Neural progenitor cell (in vitro differentiated cells): ENCODE measurements around the gene FSTL4. TPM values are rescaled to one million over a fixed set of nuclear protein-coding genes. Genes with fewer than 3 reads are reported as not detected.

Experiments
- DNase-seq: peaks from one replicate; pipeline ENCODE4 v3.0.0-alpha.2; 2016; ENCODE audit warnings: low spot score
- H2AFZ ChIP-seq: fragments of 200-600 bp; sonication (generic); replicated peaks from 2 replicates; pipeline ENCODE4 v1.6.1; 2016; ENCODE audit warnings: antibody characterized with exemption
- H3F3A ChIP-seq: fragments of 200-600 bp; sonication (generic); 2 replicates; pipeline ENCODE4 v1.6.1; 2016; ENCODE audit warnings: antibody characterized with exemption, low read depth
- H3K27ac ChIP-seq: fragments of 200-600 bp; sonication (generic); 2 replicates; pipeline ENCODE4 v1.5.1; 2016; ENCODE audit warnings: mild to moderate bottlenecking
- H3K27me3 ChIP-seq: fragments of 200-600 bp; sonication (generic); 2 replicates; pipeline ENCODE4 v1.6.1; 2016; ENCODE audit warnings: mild to moderate bottlenecking, moderate library complexity
- H3K36me3 ChIP-seq: fragments of 200-600 bp; sonication (generic); 2 replicates; pipeline ENCODE4 v1.5.1; 2016
- H3K4me1 ChIP-seq: fragments of 200-600 bp; sonication (generic); 2 replicates; pipeline ENCODE4 v1.6.1; 2016; ENCODE audit warnings: mixed run types
- H3K4me2 ChIP-seq: fragments of 200-600 bp; sonication (generic); 2 replicates; pipeline ENCODE4 v1.6.1; 2016
- H3K4me3 ChIP-seq: fragments of 200-600 bp; sonication (generic); 2 replicates; pipeline ENCODE4 v1.5.1; 2016
- H3K79me2 ChIP-seq: fragments of 200-600 bp; sonication (generic); 2 replicates; pipeline ENCODE4 v1.6.1; 2016; ENCODE audit warnings: low read depth
- H3K9ac ChIP-seq: fragments of 200-600 bp; sonication (generic); 2 replicates; pipeline ENCODE4 v1.6.1; 2016
- H3K9me3 ChIP-seq: fragments of 200-600 bp; sonication (generic); 2 replicates; pipeline ENCODE4 v1.5.1; 2016; ENCODE audit warnings: low read depth
- H4K20me1 ChIP-seq: fragments of 200-600 bp; sonication (generic); 2 replicates; pipeline ENCODE4 v1.6.1; 2016; ENCODE audit warnings: low read depth
- H3K27ac Mint-ChIP-seq: 3 replicates; pipeline ENCODE4 v1.8.0; 2021; ENCODE audit warnings: mixed read lengths
- H3K27me3 Mint-ChIP-seq: 2 replicates; pipeline ENCODE4 v1.8.0; 2022; ENCODE audit warnings: low read depth, mild to moderate bottlenecking, inconsistent platforms, moderate library complexity, mixed read lengths; ENCODE audit not compliant: insufficient read depth
- H3K36me3 Mint-ChIP-seq: 3 replicates; pipeline ENCODE4 v1.8.0; 2021; ENCODE audit warnings: mixed read lengths
- H3K4me1 Mint-ChIP-seq: 3 replicates; pipeline ENCODE4 v1.8.0; 2021; ENCODE audit warnings: mixed read lengths
- H3K4me3 Mint-ChIP-seq: 3 replicates; pipeline ENCODE4 v1.8.0; 2021; ENCODE audit warnings: mild to moderate bottlenecking, moderate library complexity, mixed read lengths
- H3K9me3 Mint-ChIP-seq: 3 replicates; pipeline ENCODE4 v1.8.0; 2020; ENCODE audit warnings: mixed read lengths
- EZH2 ChIP-seq: fragments of 200-600 bp; sonication (generic); IDR thresholded peaks from 2 replicates; pipeline ENCODE4 v1.6.1; 2017; ENCODE audit warnings: antibody characterized with exemption, mild to moderate bottlenecking, moderate library complexity
- EZH2phosphoT487 ChIP-seq: fragments of 200-600 bp; sonication (generic); IDR thresholded peaks from 2 replicates; pipeline ENCODE4 v1.6.1; 2017; ENCODE audit warnings: antibody characterized with exemption
- total RNA-seq: library from RNA; depleted of rRNA; stranded (reverse); fragments of >200 nt; gene quantifications from 2 replicates; pipeline ENCODE4 v1.2.3, GENCODE V29; 2015; ENCODE audit warnings: low replicate concordance
- TF ChIP-seq, protein P1 (sequence below): fragments of 200-600 bp; sonication (generic); IDR thresholded peaks from 2 replicates; pipeline ENCODE4 v1.5.1; 2017; ENCODE audit warnings: antibody characterized with exemption, mild to moderate bottlenecking

FSTL4 gene
- total RNA-seq, 1 donor from 2014 or later, result 0.95 TPM

GRCh38 chr5:133509742-133510079 lies 102.6 kb downstream of the FSTL4 start:
- Histone ChIP-seq H3K9ac (no peak overlapping the region), H3K27ac (no peak overlapping the region), H3K4me1 (peaks cover 8% of the 10 kb centered on the region), H3K79me2 (no peaks in the 10 kb centered on the region), H4K20me1 (no peaks in the 10 kb centered on the region), H3K27me3 (no peaks in the 10 kb centered on the region), H3F3A (no peaks in the 10 kb centered on the region), H3K36me3 (no peaks in the 10 kb centered on the region), H3K4me3 (no peak overlapping the region), H2AFZ (no peak overlapping the region), H3K4me2 (no peak overlapping the region), H3K9me3 (no peaks in the 10 kb centered on the region)
- H3K4me1 Mint-ChIP-seq, result peaks cover 18% of the 10 kb centered on the region
- H3K4me3 Mint-ChIP-seq, result no peak overlapping the region
- TF ChIP-seq, protein P1, sequence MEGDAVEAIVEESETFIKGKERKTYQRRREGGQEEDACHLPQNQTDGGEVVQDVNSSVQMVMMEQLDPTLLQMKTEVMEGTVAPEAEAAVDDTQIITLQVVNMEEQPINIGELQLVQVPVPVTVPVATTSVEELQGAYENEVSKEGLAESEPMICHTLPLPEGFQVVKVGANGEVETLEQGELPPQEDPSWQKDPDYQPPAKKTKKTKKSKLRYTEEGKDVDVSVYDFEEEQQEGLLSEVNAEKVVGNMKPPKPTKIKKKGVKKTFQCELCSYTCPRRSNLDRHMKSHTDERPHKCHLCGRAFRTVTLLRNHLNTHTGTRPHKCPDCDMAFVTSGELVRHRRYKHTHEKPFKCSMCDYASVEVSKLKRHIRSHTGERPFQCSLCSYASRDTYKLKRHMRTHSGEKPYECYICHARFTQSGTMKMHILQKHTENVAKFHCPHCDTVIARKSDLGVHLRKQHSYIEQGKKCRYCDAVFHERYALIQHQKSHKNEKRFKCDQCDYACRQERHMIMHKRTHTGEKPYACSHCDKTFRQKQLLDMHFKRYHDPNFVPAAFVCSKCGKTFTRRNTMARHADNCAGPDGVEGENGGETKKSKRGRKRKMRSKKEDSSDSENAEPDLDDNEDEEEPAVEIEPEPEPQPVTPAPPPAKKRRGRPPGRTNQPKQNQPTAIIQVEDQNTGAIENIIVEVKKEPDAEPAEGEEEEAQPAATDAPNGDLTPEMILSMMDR, result no peak
- TF ChIP-seq EZH2phosphoT487 (no peak), EZH2 (no peak)
- no peaks in the 10 kb centered on the region for H3K9me3 Mint-ChIP-seq
- no peaks in the 10 kb centered on the region for H3K36me3 Mint-ChIP-seq
- H3K27ac Mint-ChIP-seq, result no peak overlapping the region
- H3K27me3 Mint-ChIP-seq, result peaks cover 6% of the 10 kb centered on the region
- no peak for DNase-seq

DNA sequence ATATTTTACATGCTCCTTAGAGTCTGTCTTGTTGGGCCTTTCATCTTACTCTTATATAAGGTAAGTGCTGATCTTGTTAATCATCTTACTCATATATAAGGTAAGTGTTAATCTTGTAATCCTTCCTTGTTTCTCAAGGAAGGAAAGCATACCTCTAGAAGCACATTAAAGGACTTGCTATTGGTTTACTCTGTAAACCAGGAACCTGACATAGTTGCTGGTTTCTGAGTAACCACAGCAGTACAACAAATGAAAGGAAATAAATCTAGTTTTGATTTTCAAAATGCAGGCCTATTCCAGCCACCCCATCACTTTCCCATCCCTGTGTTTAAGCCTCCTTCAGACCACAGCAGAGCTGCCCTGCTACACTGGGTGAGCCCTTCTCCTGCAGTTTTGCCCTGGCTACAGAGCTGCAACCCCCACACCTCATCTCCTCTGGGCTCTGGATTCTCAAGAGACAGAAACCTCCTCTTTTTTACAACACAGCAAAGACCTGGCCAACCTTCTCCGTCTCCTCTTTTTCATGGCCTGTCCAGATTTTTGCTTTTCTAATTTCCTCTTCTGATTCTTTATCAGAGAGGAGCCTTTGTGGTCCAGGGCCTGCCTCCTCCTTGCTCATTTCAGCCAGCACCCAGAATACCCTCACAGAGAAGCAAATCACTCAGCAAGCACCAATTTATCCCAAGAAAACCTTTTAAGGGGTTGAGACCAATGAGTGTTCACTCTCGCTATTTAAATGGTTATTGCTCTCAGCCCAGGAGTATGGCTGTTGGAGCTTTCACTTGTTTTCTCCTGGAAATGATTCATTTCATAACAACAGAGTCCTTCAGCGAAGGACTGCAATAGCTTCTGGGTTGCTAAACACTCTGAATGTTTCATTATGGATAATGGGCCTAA lies 103.2 kb downstream of the FSTL4 start:
- H3K4me3 Mint-ChIP-seq, result no peak overlapping the region
- no peak overlapping the region for H3K9ac ChIP-seq
- no peak overlapping the region for H3K27ac Mint-ChIP-seq

DNA sequence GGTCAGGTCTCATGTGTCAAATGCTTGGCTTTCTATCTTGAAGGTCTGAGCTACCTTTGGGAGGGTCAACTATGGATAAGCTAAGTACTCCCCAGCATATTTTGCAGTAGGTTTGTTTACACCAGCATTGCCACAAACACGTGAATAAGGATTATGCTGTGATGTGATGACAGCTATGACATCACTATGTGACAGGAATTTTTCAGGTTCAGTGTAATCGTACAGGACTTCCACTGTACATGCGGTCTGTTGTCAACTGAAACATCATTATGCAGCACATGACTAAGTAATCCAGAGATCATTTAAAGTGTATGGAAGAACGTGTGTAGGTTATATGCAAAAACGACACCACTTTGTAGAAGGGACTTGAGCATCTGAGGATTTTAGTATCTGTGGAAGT lies 104.0 kb downstream of the FSTL4 start:
- no peaks in the 10 kb centered on the region for H3F3A ChIP-seq
- TF ChIP-seq EZH2 (no peak), EZH2phosphoT487 (no peak)
- TF ChIP-seq, protein P1, result no peak
- H3K4me3 ChIP-seq, result no peak overlapping the region
- peaks cover 6% of the 10 kb centered on the region for H3K27me3 Mint-ChIP-seq
- H3K79me2 ChIP-seq, result no peaks in the 10 kb centered on the region
- H3K9ac ChIP-seq, result no peak overlapping the region
- peaks cover 8% of the 10 kb centered on the region for H3K4me1 ChIP-seq
- H3K9me3 Mint-ChIP-seq, result no peaks in the 10 kb centered on the region
- no peaks in the 10 kb centered on the region for H3K36me3 ChIP-seq
- no peaks in the 10 kb centered on the region for H4K20me1 ChIP-seq
- H3K36me3 Mint-ChIP-seq, result no peaks in the 10 kb centered on the region
- H3K4me1 Mint-ChIP-seq, result peaks cover 18% of the 10 kb centered on the region
- no peaks in the 10 kb centered on the region for H3K9me3 ChIP-seq
- H3K4me3 Mint-ChIP-seq, result no peak overlapping the region
- no peak overlapping the region for H3K27ac Mint-ChIP-seq
- H3K4me2 ChIP-seq, result no peak overlapping the region
- no peak overlapping the region for H3K27ac ChIP-seq
- no peaks in the 10 kb centered on the region for H3K27me3 ChIP-seq
- DNase-seq, result no peak
- no peak overlapping the region for H2AFZ ChIP-seq

More for the DNA sequence above, 103.2 kb downstream of the FSTL4 start:
- H3K4me1 Mint-ChIP-seq, result peaks cover 18% of the 10 kb centered on the region
- Histone ChIP-seq H4K20me1 (no peaks in the 10 kb centered on the region), H3K4me1 (peaks cover 8% of the 10 kb centered on the region), H3K4me2 (no peak overlapping the region), H3K9me3 (no peaks in the 10 kb centered on the region), H3F3A (no peaks in the 10 kb centered on the region), H3K79me2 (no peaks in the 10 kb centered on the region), H3K4me3 (no peak overlapping the region), H2AFZ (peak overlapping the region; percentile 51), H3K27me3 (no peaks in the 10 kb centered on the region), H3K27ac (no peak overlapping the region), H3K36me3 (no peaks in the 10 kb centered on the region)
- H3K27me3 Mint-ChIP-seq, result peaks cover 6% of the 10 kb centered on the region
- TF ChIP-seq EZH2phosphoT487 (no peak), EZH2 (no peak)
- TF ChIP-seq, protein P1, result no peak
- DNase-seq, result no peak
- H3K36me3 Mint-ChIP-seq, result no peaks in the 10 kb centered on the region
- no peaks in the 10 kb centered on the region for H3K9me3 Mint-ChIP-seq
